Adrenal gland (tissue), 19 donors: ENCODE data around the gene SLC37A1. TPM values are rescaled to one million over a fixed set of nuclear protein-coding genes. Genes with fewer than 3 reads are reported as not detected.

Source experiments
- DNase-seq, 7 donors: peaks; one replicate each; pipeline ENCODE4 v3.0.0-alpha.2; 2019 to 2020
- H3K27ac ChIP-seq, 5 donors: fragments of 200-600 bp; sonication (generic) in 4 of 5; 1 replicate in 3 of 5; 2 replicates in 2 of 5; pipeline versions ENCODE4 v1.5.1 to v1.8.0; 2016 to 2020; ENCODE audit warnings: mild to moderate bottlenecking in 1 of 5
- H3K27me3 ChIP-seq: fragments of 200-600 bp; 2 replicates; pipeline ENCODE4 v1.8.0; 2021
- H3K36me3 ChIP-seq, 2 donors: fragments of 200-600 bp; replicated peaks in 1 of 2; 1 replicate in 1 of 2; 2 replicates in 1 of 2; pipeline versions ENCODE4 v1.5.1 to v1.8.0; 2018 to 2022
- H3K4me1 ChIP-seq, 2 donors: fragments of 200-600 bp; replicated peaks in 1 of 2; 1 replicate in 1 of 2; 2 replicates in 1 of 2; pipeline versions ENCODE4 v1.5.1 to v1.8.0; 2018 to 2021
- H3K4me3 ChIP-seq, 4 donors: fragments of 200-600 bp; sonication (generic) in 3 of 4; one replicate each; pipeline ENCODE4 v1.5.1; 2016 to 2018
- H3K9me3 ChIP-seq, 3 donors: fragments of 200-600 bp; sonication (generic) in 1 of 3; replicated peaks in 1 of 3; 1 replicate in 2 of 3; 2 replicates in 1 of 3; pipeline versions ENCODE4 v1.5.1 to v1.8.0; 2016 to 2021
- CTCF ChIP-seq, 6 experiments: fragments of 450-650 bp in 4 of 6; fragments of 200-600 bp in 2 of 6; sonication (generic) in 1 of 6; IDR thresholded peaks; 1 replicate in 5 of 6; 2 replicates in 1 of 6; pipeline versions ENCODE4 v1.5.1 to v1.8.0; 2016 to 2021; ENCODE audit warnings: antibody characterized with exemption in 6 of 6, mild to moderate bottlenecking in 2 of 6, moderate library complexity in 1 of 6
- POLR2A ChIP-seq, 2 donors: fragments of 450-650 bp; IDR thresholded peaks; one replicate each; pipeline ENCODE4 v1.6.1; 2017; ENCODE audit warnings: antibody characterized with exemption in 2 of 2, mild to moderate bottlenecking in 2 of 2, moderate library complexity in 1 of 2
- WGBS, 4 donors: extraction: QIAGEN DNeasy Blood & Tissue Kit in 2 of 4; methylation state at CpG; one replicate each; pipeline versions ENCODE4 v1.1.5 to v1.1.7; 2013 to 2017; 5-methylcytosine and 5-hydroxymethylcytosine counted together
- intact Hi-C, 2 donors: fragments of 100-400 bp; cut with DNase I; formaldehyde crosslinking; loops; one replicate each; pipeline versions ENCODE4 v1.14.1 to v1.15.0; 2022 to 2023
- long read RNA-seq, 10 donors: library from polyadenylated mRNA in 3 of 10; unstranded in 2 of 10; stranded (forward) in 1 of 10; transcript quantifications; one replicate each; pipeline ENCODE4 v2.0.0 and lab custom pipeline, GENCODE V29; 2021 to 2026
- polyA plus RNA-seq, 3 donors: library from polyadenylated mRNA; stranded (reverse); fragments of 200-250 nt in 2 of 3; fragments of 350-450 nt in 1 of 3; fragmentation: Illumina TruSeq in 1 of 3; extraction: RNeasy Lipid Tissue Mini Kit (QIAGEN cat#74804) in 1 of 3; gene quantifications; one replicate each; pipeline ENCODE4 v1.2.3, GENCODE V29; 2013 to 2014
- total RNA-seq, 9 donors: library from RNA; depleted of rRNA in 4 of 9; stranded (reverse); fragments of >200 nt in 4 of 9; fragments of 120-200 nt in 1 of 9; fragmentation: NEBNext Ultra II Directional in 1 of 9; extraction: Animal tissue kit (Norgen Biotek cat#: 25700) in 1 of 9; gene quantifications; one replicate each; pipeline versions ENCODE4 v1.1.0 to v1.2.4, GENCODE V29; 2013 to 2023
- donor health status: healthy with polysubstance abuse.
- donor health status: Bipolar disorder and iron deficiency.
- donor health status: DM: yes; HTN: yes; CAD: no.
- donor health status: DM: no; HTN: no; CAD: no.
- donor health status: DM: no; HTN: no; CAD: no.
- donor health status: DM: yes; HTN: yes; CAD: no.

Gene SLC37A1
- total RNA-seq, result 10 to 100 TPM in 7 of 9 donors, 1 to 10 TPM in 2; 4.8 to 27.2 (median 17.2) TPM
- 10 to 100 TPM; 11.0 to 16.7 (median 14.3) TPM for polyA plus RNA-seq
- long read RNA-seq, donor 1, result 0 reads
- long read RNA-seq, donor 2, result 0 reads
- long read RNA-seq, donor 3, result 0 reads
- long read RNA-seq, donor 4, partial matches to known transcripts, result 0 of 2 reads
- long read RNA-seq, donor 4, other reads (novel, unspliced or antisense), result 1 of 2 reads
- long read RNA-seq, donor 5, transcript SLC37A1-201 (20 exons, 3,664 nt), result major isoform, 11 of 49 reads
- long read RNA-seq, donor 5, partial matches to known transcripts, result 3 of 49 reads
- long read RNA-seq, donor 5, other reads (novel, unspliced or antisense), result 35 of 49 reads
- long read RNA-seq, donor 6, partial matches to known transcripts, result 1 of 4 reads
- long read RNA-seq, donor 6, other reads (novel, unspliced or antisense), result 2 of 4 reads
- long read RNA-seq, donor 7, partial matches to known transcripts, result 0 of 1 reads
- long read RNA-seq, donor 7, other reads (novel, unspliced or antisense), result 0 of 1 reads
- long read RNA-seq, donor 8, result 0 reads
- long read RNA-seq, donor 9, result 0 reads
- long read RNA-seq, donor 10, result 0 reads

GRCh38 chr21:42513151-42513984, at the start of gene SLC37A1:
Gene SLC37A1 (plus strand): TSS chr21:42513852. CDS start chr21:42518455, 4,603 bp downstream.
- H3K27me3 ChIP-seq, result no peaks in the 10 kb centered on the region
- H3K27ac ChIP-seq, result peak within 1 kb of the TSS in 4 of 5 donors; percentile 57 to 95 (median 82)
- peaks cover 0 to under 1% of the 10 kb centered on the region in 2 donors for H3K36me3 ChIP-seq
- H3K9me3 ChIP-seq, result no peaks in the 10 kb centered on the region
- intact Hi-C loops, result no loop called here
- TF ChIP-seq POLR2A (IDR thresholded peaks at IDR 0.05) (peak in 1 of 2 donors; percentile 4), CTCF (IDR thresholded peaks at IDR 0.05) (no peak)
- H3K4me3 ChIP-seq, result peak within 1 kb of the TSS; percentile 28 to 95 (median 68)
- WGBS, 4 donors, result 12 to 70% (median 27%) methylated on average over 12 to 88 of the region's 88 CpGs
- peaks cover 22 to 43% of the 10 kb centered on the region in 2 donors for H3K4me1 ChIP-seq
- peak in 3 of 7 donors; percentile 39 to 74 (median 59) for DNase-seq

- Histone ChIP-seq H3K27ac (no peak overlapping the region), H3K36me3 (no peaks in the 10 kb centered on the region), H3K4me1 (no peaks in the 10 kb centered on the region), H3K4me3 (no peak overlapping the region), H3K27me3 (no peaks in the 10 kb centered on the region), H3K9me3 (no peaks in the 10 kb centered on the region)
- WGBS, 4 donors, result 68 to 72% (median 70%) methylated on average over 17 of the region's 17 CpGs
- intact Hi-C loops, result no loop called here
- DNase-seq, result peak in 4 of 7 donors; percentile 45 to 84 (median 62)
- TF ChIP-seq POLR2A (IDR thresholded peaks at IDR 0.05), result no peak
- no peak for TF ChIP-seq CTCF (IDR thresholded peaks at IDR 0.05)
Observed at GRCh38 chr21:42463861-42464515, 49.7 kb upstream of the SLC37A1 start.

- WGBS, 4 donors, result 61 to 65% (median 62%) methylated on average over 8 of the region's 8 CpGs
- DNase-seq, result peak in 2 of 7 donors; percentile 12 to 28
- Histone ChIP-seq H3K36me3 (no peaks in the 10 kb centered on the region), H3K4me3 (no peak overlapping the region), H3K9me3 (no peaks in the 10 kb centered on the region), H3K27ac (no peak overlapping the region), H3K4me1 (no peaks in the 10 kb centered on the region), H3K27me3 (no peaks in the 10 kb centered on the region)
- intact Hi-C loops, result no loop called here
- TF ChIP-seq CTCF (IDR thresholded peaks at IDR 0.05) (no peak), POLR2A (IDR thresholded peaks at IDR 0.05) (no peak)
Observed at GRCh38 chr21:42465008-42465802, 48.4 kb upstream of the SLC37A1 start.
